DND-41 (cell line): ENCODE results near the gene PPP1R3G.

ENCODE experiments used
- ATAC-seq: fragments of 200-7000 bp; cut with Tn5 transposase; 3 replicates; pipeline ENCODE4 v1.9.1; 2021; ENCODE audit warnings: low read depth; ENCODE audit not compliant: insufficient read depth
- DNase-seq: peaks from one replicate; pipeline ENCODE4 v3.0.0-alpha.2; 2020
- H2AFZ ChIP-seq: 2 replicates; pipeline ENCODE4 v1.6.0; 2012; ENCODE audit warnings: low read depth, low read length
- H3K27ac ChIP-seq: 2 replicates; pipeline ENCODE4 v1.5.1; 2012; ENCODE audit warnings: low read length, inconsistent platforms
- H3K27me3 ChIP-seq: fragments of 200-600 bp; sonication (generic); 2 replicates; pipeline ENCODE4 v1.6.0; 2012; ENCODE audit warnings: low read length, mild to moderate bottlenecking, inconsistent platforms; ENCODE audit not compliant: insufficient read depth, poor library complexity
- H3K36me3 ChIP-seq: 2 replicates; pipeline ENCODE4 v1.5.1; 2012; ENCODE audit warnings: low read length, inconsistent platforms; ENCODE audit not compliant: insufficient read depth
- H3K4me1 ChIP-seq: 2 replicates; pipeline ENCODE4 v1.5.1; 2012; ENCODE audit warnings: mild to moderate bottlenecking, low read length; ENCODE audit not compliant: insufficient read depth
- H3K4me2 ChIP-seq: 2 replicates; pipeline ENCODE4 v1.6.0; 2012; ENCODE audit warnings: mild to moderate bottlenecking, moderate library complexity, low read length, inconsistent platforms; ENCODE audit not compliant: insufficient read depth
- H3K4me3 ChIP-seq, 2 experiments: fragments of 200-600 bp in 1 of 2; shearing (Covaris generic) in 1 of 2; 2 replicates each; pipeline ENCODE4 v1.5.1; 2012 to 2016; ENCODE audit warnings: inconsistent platforms in 2 of 2, low read length in 2 of 2, mild to moderate bottlenecking in 2 of 2, low read depth in 1 of 2, moderate library complexity in 1 of 2
- H3K79me2 ChIP-seq: 2 replicates; pipeline ENCODE4 v1.6.0; 2012; ENCODE audit warnings: low read length, inconsistent platforms; ENCODE audit not compliant: insufficient read depth
- H3K9ac ChIP-seq: 2 replicates; pipeline ENCODE4 v1.6.0; 2012; ENCODE audit warnings: low read depth, mild to moderate bottlenecking, inconsistent platforms, low read length, moderate library complexity
- H3K9me3 ChIP-seq: 2 replicates; pipeline ENCODE4 v1.5.1; 2012; ENCODE audit warnings: low read length, moderate library complexity, mild to moderate bottlenecking, inconsistent platforms; ENCODE audit not compliant: insufficient read depth, severe bottlenecking
- H4K20me1 ChIP-seq: 2 replicates; pipeline ENCODE4 v1.6.0; 2012; ENCODE audit warnings: low read length; ENCODE audit not compliant: insufficient read depth
- CTCF ChIP-seq: IDR thresholded peaks from 2 replicates; pipeline ENCODE4 v1.5.1; 2012; ENCODE audit warnings: borderline replicate concordance, low read length, moderate library complexity, mild to moderate bottlenecking; ENCODE audit not compliant: poor library complexity, severe bottlenecking; ENCODE audit errors: extremely low read depth
- EZH2 ChIP-seq: IDR thresholded peaks from 3 replicates; pipeline ENCODE4 v1.6.1; 2012; ENCODE audit warnings: borderline replicate concordance, low read depth, mild to moderate bottlenecking, moderate library complexity, low read length, inconsistent platforms; ENCODE audit not compliant: severe bottlenecking

PPP1R3G gene

GRCh38 chr6:5044866-5045265 lies 40.3 kb upstream of the PPP1R3G start:
- H4K20me1 ChIP-seq: no peaks in the 10 kb centered on the region
- no peak overlapping the region for H3K4me2 ChIP-seq
- ATAC-seq (no peak), DNase-seq (no peak)
- no peaks in the 10 kb centered on the region for H3K79me2 ChIP-seq
- no peak overlapping the region for H3K27ac ChIP-seq
- H3K4me3 ChIP-seq: no peak overlapping the region
- no peaks in the 10 kb centered on the region for H3K4me1 ChIP-seq
- H3K36me3 ChIP-seq: no peaks in the 10 kb centered on the region
- no peak overlapping the region for H3K9ac ChIP-seq
- no peak for TF ChIP-seq CTCF
- TF ChIP-seq EZH2: no peak
- H3K9me3 ChIP-seq: peaks cover 1% of the 10 kb centered on the region
- H3K27me3 ChIP-seq: no peaks in the 10 kb centered on the region
- no peak overlapping the region for H2AFZ ChIP-seq

GRCh38 chr6:5045416-5045815 lies 39.7 kb upstream of the PPP1R3G start:
- Histone ChIP-seq H4K20me1 (no peaks in the 10 kb centered on the region), H3K9me3 (peaks cover 6% of the 10 kb centered on the region), H3K4me1 (no peaks in the 10 kb centered on the region), H3K27me3 (no peaks in the 10 kb centered on the region), H3K9ac (no peak overlapping the region), H3K27ac (no peak overlapping the region), H3K79me2 (no peaks in the 10 kb centered on the region), H3K4me2 (no peak overlapping the region), H2AFZ (no peak overlapping the region), H3K4me3 (no peak overlapping the region), H3K36me3 (no peaks in the 10 kb centered on the region)
- no peak for DNase-seq
- TF ChIP-seq EZH2: no peak
- ATAC-seq: no peak

GRCh38 chr6:5046430-5046829 lies 38.7 kb upstream of the PPP1R3G start:
- Histone ChIP-seq H3K36me3 (no peaks in the 10 kb centered on the region), H2AFZ (no peak overlapping the region), H3K9ac (no peak overlapping the region), H3K4me1 (no peaks in the 10 kb centered on the region), H3K27ac (no peak overlapping the region), H4K20me1 (no peaks in the 10 kb centered on the region), H3K27me3 (no peaks in the 10 kb centered on the region), H3K9me3 (peaks cover 10% of the 10 kb centered on the region), H3K4me2 (no peak overlapping the region), H3K79me2 (no peaks in the 10 kb centered on the region), H3K4me3 (no peak overlapping the region)
- TF ChIP-seq EZH2: no peak
- TF ChIP-seq CTCF: no peak
- no peak for DNase-seq
- no peak for ATAC-seq

- DNase-seq: no peak
- no peak for ATAC-seq
- no peaks in the 10 kb centered on the region for H3K36me3 ChIP-seq
- no peaks in the 10 kb centered on the region for H3K27me3 ChIP-seq
- TF ChIP-seq EZH2: no peak
- TF ChIP-seq CTCF: no peak
- no peak overlapping the region for H3K27ac ChIP-seq
- no peak overlapping the region for H2AFZ ChIP-seq
- H3K79me2 ChIP-seq: no peaks in the 10 kb centered on the region
- no peak overlapping the region for H3K9ac ChIP-seq
- no peak overlapping the region for H3K4me2 ChIP-seq
- H3K4me1 ChIP-seq: no peaks in the 10 kb centered on the region
- peaks cover 11% of the 10 kb centered on the region for H3K9me3 ChIP-seq
- H4K20me1 ChIP-seq: no peaks in the 10 kb centered on the region
- no peak overlapping the region for H3K4me3 ChIP-seq
Observed at GRCh38 chr6:5050009-5050408, 35.1 kb upstream of the PPP1R3G start.
